ENCODE results near the gene SERPINA6.

- no peak for TF ChIP-seq POLR2A (IDR thresholded peaks at IDR 0.05)
- no peak for TF ChIP-seq CTCF (IDR thresholded peaks at IDR 0.05)
Measured at GRCh38 chr14:94362614-94363133, 39.5 kb upstream of the SERPINA6 start.

All from thyroid gland (tissue), 4 donors.